T-helper 2 cell (primary cell): Measurements from ENCODE around the gene OTOS.

Experiments used
- DNase-seq, 5 experiments: peaks; one replicate each; pipeline versions ENCODE4 v3.0.0 to v3.0.0-alpha.2; 2012 to 2022

Gene OTOS

GRCh38 chr2:240149943-240150784 is 9.7 kb upstream of the OTOS start:
- peak in 2 of 5 experiments; percentile 14 to 17 for DNase-seq

GRCh38 chr2:240147911-240148587 is 7.6 kb upstream of the OTOS start:
- DNase-seq = no peak

DNA sequence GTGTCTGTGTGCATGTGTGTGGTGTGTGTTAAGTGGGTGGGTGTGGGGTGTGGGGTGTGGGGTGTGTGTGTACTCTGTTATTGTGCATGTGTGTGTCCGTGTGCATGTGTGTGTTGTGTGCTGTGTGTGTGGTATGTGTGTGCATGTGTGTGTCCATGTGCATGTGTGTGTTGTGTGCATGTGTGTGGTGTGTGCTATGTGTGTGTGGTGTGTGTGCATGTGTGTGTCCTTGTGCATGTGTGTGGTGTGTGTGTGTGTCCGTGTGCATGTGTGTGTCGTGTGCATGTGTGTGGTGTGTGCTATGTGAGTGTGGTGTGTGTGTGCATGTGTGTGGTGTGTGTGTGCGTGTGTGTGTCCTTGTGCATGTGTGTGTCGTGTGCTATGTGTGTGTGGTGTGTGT is 6.9 kb upstream of the OTOS start:
- DNase-seq = no peak

DNA sequence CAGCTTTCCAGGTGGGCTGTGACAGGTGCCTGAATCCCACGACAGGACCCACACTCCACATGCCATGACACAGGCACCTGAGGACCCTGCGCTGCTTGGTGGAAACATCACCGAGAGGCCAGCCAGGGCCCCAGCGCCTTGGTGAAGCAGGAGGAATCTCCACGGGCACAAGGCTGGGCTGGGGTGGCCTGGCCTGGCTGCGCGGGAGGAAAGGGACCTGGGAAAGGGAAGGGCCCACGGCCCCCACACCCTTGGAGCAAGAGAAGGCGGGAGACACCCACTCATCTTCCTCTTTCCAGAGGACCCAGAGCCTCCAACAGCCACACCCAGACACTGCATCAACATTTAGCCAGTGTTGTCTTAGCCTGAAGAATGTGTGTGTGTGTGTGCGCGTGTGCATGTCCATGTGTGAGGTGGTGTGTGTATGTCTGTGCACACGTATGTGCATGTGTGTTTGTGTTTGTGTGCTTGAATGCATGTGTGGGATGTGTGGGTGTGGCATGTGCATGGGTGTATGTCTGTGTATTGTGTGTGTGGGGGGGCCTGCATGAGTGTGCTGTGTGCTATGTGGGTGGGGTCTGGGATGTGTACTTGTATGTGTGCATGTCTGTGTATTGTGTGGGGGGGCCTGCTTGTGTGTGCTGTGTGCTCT is 6.3 kb upstream of the OTOS start:
- DNase-seq = no peak

DNA sequence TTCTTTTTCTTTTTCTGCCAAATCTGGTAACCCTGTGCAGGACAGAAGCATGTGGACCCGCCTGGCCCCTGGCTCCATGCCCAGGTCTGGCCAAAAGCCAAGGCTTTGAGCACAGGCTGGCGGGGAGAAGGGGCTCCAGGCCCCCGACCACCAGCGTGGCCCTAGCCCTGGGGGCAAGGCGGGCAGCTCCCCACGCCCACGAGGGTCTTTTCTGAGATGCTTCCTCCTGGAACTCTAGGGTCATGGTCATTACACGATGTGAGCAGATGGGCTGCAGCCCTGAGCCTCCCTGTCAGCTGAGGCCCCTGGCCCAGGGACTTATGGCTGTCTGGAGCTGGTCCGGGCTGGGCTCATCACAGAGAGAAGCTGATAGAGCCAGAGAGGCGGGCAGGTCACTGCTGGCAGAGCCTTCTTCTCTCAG is 5.7 kb upstream of the OTOS start:
- DNase-seq = no peak

DNA sequence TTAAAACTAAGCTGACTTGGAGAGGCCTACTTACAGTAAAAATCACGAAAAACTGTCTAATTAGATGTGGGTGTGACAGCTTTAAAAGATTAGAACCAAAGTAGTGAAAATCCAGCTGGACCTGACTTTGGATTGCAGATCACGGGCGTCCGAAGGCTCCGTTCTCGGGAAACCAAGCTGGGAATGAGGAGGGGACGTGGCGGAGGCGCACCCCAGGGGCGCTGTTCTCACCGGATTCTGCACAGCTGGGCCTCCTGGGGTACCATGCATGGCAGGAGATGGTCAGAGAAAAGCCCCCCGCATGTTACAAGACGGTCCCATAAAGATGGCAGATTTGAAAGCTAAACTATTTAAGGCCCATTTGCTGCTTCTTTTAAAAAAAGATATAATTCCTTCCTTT is 5.0 kb upstream of the OTOS start:
- no peak for DNase-seq

DNA sequence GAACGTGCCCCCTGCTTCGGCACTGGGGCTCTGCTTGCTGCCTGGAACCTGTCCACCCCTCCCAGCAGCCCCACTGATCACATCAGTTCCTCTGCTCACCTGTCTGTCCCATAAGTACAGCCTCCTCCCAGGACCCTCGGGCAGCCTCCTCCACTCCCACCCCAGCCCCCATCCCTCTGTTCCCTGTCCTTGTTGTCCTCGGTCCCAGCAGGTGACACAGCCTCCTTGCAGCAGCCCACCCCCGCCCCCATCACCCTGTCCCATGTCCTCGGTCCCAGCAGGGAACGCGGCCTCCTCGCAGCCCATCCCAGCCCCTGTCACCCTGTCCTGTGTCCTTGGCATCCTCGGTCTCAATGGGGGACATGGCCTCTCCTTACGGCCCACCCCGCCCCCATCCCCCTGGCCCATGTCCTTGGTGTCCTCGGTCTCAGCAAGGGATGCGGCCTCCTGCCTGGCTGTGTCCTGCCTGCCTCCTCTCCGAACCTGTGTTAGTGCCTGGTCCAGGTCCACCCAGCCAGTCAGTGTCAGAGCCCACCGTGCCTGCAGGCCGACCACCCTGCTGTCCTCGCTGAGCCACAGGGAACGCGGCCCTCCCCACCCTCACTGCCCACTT is 4.3 kb upstream of the OTOS start:
- DNase-seq = no peak

DNA sequence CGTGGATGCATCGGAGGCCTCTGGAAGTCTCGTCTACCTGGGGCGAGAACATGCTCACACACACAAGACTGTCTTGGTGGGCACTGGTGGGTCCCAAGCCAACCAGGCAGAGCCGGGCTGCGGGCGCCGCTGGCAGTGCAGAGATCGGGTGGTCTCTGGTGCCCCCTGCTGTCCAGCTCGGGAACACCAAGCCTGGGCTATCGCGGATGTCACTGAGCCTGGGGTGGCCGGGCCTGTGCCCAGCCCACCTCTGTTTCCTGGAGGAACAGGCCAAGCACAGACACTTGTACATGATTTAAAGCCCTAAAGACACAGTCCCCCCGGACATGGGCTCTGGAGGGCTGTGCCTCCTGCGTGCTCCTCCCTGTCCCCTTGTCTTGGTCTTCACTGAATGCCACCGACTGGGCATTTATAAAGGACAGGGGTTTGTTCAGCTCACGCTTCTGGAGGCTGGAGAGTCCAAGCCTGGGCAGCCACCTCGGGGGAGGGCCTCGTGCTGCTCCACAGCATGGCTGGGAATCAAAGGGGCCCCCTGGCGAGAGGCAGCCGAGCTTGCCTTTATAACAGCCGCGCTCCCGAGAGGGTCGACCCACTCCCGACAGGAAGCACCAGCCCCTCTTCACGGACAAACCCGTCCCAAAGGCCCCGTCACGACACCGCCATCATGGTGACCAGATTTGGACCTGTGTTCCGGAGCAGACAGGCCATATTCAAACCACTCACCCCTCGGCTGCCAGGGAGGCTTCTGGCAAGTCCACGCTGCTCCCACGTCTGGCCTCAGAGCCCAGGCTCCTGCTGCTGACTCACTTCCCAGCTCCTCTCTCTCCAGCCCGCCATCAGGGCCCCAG is 3.6 kb upstream of the OTOS start:
- DNase-seq = peak; percentile 51 to 78 (median 71)

DNA sequence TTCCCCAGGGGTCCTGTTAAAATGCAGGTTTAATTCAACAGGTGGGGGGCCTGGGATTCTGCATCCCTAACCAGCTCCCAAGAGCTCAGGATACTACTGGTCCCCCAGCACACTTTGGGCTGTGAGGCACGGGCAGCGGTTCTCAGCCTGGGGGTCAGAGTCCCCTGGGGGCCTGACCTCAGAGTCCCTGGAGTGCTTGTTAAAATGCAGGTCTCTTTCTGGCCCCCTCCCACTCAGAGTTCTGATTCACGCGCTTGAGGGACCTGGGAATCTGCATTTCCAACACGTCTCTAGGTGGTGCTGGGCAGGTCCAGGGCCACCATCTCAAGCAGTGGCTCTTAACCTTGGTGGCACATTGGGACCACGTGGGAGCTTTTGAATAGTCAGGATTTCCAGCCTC is 2.8 kb upstream of the OTOS start:
- no peak for DNase-seq

- no peak for DNase-seq
Measured at GRCh38 chr2:240142859-240143258, 2.4 kb upstream of the OTOS start.

GRCh38 chr2:240142256-240142775 is 1.9 kb upstream of the OTOS start:
- no peak for DNase-seq

- no peak for DNase-seq
Measured at GRCh38 chr2:240141736-240142135, 1.3 kb upstream of the OTOS start.

DNA sequence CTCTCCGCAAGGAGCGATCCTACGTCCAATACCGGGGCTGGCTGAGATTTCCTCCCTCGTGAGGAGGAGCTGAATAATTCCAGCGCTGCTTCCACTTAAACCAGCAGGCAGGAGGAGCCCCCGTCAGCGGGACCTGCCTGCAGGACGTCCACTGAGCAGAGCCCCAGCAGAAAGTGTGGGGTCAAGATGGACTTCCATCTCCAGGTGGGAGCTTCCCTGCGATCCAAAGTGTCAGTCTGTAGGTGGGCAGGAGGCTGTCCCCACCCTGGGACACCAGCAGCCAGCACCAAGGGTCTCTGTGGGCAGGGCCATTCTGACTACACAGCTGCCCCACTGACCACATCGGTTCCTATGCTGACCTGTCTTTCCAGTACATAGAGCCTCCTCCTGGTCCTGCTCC is 462 bp upstream of the OTOS start:
- DNase-seq = no peak

GRCh38 chr2:240139666-240140393 is 628 bp downstream of the OTOS start:
- no peak for DNase-seq

GRCh38 chr2:240139011-240139441 is 1.4 kb downstream of the OTOS start:
- no peak for DNase-seq

DNA sequence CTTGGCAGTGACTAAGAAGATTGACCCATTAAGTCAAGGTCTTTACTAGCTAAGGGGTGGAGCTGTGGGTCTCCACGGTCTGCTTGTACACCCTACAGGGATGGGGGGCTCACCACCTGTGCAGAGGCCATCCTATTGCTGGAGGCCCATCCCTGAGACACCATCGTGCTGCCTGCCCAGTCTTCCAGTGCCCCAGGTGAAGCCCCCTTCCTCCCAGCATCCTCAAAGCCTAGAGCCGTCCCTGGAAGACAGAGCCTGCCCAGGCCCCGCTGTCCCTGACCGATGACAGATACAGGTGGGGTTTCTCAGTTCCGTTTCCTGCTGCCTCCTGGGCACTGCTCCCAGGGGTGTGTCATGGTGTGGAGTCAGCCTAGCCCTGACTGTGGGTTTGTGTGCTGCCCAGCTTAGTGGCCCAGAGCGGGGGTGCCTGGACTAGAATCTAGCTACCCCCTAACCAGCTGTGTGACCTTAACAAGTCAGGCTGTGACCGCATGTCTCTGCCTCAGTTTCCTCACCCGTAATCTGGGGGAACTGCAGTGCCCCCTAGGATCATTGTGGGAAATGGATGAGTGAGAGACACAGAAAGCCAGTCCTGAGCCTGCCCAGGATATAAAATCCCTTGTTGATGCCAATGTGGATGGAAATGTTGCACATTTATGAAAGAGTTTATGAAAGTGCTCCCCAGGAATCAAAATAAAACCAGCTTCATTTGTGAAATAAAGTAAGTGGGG is 2.0 kb downstream of the OTOS start:
- DNase-seq = no peak

GRCh38 chr2:240137596-240138253 is 2.7 kb downstream of the OTOS start:
- no peak for DNase-seq

DNA sequence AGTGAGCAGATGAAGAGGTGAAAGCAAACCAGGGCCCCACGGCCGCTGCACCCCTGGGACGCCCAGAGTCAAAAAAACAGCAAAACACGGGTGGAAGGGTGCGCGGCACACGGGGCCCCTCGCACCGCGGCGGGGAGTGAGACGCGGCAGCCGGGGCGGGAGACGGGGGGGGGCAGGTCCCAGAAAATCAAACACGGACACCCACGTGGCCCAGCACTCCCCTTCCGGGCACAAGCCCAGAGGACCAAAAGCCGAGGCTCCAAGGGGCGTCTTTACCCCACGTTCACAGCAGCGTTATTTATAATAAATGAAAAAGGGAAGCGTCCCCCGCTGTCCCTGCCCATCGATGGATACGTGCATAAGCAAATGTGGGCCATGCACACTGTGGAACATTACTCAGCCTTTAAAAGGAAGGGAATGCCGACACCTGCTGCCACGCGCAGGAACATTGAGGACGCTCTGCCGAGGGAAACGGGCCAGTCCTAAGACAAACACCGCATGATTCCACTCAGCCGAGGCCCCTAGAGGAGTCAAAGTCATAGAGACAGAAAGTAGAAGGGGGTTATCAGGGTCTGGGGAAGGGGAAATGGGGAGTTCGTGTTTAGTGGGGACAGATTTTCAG is 3.7 kb downstream of the OTOS start:
- DNase-seq = peak in 1 of 5 experiments; percentile 16

GRCh38 chr2:240136013-240136670 is 4.3 kb downstream of the OTOS start, which contains the start of gene COPS9:
COPS9 (minus strand) TSS chr2:240136305; CDS start chr2:240136284, 21 bp downstream.
- DNase-seq = peak; percentile 67 to 91 (median 76)
